Measurements from ENCODE around the gene MUC4.
"Not testable (repeated sequence)": the region's sequence is repeated elsewhere in the genome, so short reads cannot be mapped to it uniquely, and the experiment has no call there.

MUC4 gene

GRCh38 chr3:195736866-195737490 lies 74.8 kb downstream of the MUC4 start:
- DNase-seq: no peak

DNA sequence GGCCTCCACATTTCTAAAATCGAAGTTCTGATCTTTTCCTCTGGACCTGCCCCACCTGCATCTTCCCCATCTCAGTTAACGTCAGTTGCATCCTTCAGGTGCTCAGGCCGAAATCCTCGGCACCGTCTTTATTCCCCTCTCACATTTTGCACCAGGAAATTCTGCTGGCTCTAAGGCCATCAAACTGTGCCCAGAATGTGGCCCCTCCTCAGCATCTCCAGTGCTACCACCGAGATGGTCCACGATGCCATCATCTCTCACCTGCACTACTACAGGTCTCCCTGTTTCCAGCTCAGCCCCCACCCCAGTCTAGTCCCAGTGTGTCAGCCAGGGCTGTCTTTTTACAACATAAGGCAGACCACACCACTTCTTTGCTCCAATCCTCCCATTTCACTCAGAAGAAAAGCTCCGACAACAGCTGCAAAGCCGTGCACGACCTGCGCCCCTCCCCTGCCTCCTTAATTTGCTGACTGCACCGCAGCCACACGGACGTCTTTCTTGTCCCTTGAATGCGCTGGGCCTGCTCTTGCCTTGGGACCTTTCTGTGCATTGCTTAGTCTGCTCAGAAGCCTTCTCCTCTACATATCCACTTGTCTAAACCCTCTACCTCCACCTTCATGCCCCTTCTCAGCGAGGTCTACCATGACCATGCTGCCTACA lies 76.6 kb downstream of the MUC4 start:
- DNase-seq: no peak

- DNase-seq: no peak
These were observed 78.8 kb downstream of the MUC4 start for GRCh38 chr3:195732940-195733339.

- DNase-seq: no peak
These were observed 80.3 kb downstream of the MUC4 start for GRCh38 chr3:195731356-195731905.

- DNase-seq: no peak
These were observed 82.1 kb downstream of the MUC4 start for GRCh38 chr3:195729476-195730251.

DNA sequence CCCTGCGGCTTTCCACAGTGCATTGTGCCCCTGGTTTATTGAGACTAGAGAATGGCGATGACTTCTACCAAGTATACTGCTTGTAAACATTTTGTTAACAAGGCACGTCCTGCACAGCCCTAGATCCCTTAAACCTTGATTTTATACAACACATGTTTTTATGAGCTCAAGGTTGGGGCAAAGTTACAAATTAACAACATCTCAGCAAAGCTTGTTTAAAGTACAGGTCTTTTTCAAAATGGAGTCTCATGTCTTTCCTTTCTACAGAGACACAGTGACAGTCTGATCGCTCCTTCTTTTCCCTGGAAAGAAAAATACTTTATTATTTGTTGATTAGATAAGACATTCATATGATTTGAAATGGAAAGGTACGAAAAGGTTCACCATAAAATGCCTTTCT lies 82.9 kb downstream of the MUC4 start:
- not testable (repeated sequence) for DNase-seq

GRCh38 chr3:195727606-195728195 lies 84.0 kb downstream of the MUC4 start:
- DNase-seq: no peak

DNA sequence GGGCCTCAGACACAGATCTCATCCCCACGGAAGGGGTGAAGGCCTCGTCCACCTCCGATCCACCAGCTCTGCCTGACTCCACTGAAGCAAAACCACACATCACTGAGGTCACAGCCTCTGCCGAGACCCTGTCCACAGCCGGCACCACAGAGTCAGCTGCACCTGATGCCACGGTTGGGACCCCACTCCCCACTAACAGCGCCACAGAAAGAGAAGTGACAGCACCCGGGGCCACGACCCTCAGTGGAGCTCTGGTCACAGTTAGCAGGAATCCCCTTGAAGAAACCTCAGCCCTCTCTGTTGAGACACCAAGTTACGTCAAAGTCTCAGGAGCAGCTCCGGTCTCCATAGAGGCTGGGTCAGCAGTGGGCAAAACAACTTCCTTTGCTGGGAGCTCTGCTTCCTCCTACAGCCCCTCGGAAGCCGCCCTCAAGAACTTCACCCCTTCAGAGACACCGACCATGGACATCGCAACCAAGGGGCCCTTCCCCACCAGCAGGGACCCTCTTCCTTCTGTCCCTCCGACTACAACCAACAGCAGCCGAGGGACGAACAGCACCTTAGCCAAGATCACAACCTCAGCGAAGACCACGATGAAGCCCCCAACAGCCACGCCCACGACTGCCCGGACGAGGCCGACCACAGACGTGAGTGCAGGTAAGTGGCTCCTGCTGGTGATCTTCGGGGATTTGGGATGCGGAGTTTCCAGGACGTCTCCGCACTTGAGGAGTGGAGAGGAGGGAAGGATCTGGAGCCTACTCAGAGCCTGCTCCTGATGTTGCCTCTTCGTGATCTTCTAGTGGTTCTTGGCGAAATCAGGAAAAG lies 85.6 kb downstream of the MUC4 start:
- DNase-seq: not testable (repeated sequence)

DNA sequence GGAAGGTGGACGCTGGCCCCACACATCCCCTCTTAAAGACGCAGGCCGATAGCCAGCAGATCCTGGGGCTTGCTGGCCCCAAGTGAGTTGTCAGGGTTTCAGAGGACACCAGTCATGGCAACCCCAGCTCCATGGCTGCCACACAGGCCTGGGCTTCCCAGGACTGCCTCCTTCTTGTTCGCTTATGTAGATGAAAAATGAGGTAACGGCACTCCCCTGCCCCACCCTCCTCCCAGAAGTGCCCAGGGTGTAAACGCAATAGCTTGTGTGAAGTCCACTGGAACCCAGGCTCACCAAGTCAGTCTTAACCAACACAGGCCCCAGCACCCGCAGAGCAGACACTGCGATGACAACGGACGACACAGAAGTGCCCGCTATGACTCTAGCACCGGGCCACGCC lies 87.4 kb downstream of the MUC4 start:
- not testable (repeated sequence) for DNase-seq

- DNase-seq: not testable (repeated sequence)
These were observed 88.8 kb downstream of the MUC4 start for GRCh38 chr3:195722996-195723345.

- DNase-seq: not testable (repeated sequence)
These were observed 89.4 kb downstream of the MUC4 start for GRCh38 chr3:195722139-195722995.

GRCh38 chr3:195720831-195721506 lies 90.8 kb downstream of the MUC4 start, which contains the start of gene MUC20:
Gene MUC20 (plus strand): TSS chr3:195720978. CDS start chr3:195721008, 30 bp downstream.
- DNase-seq: not testable (repeated sequence)

DNA sequence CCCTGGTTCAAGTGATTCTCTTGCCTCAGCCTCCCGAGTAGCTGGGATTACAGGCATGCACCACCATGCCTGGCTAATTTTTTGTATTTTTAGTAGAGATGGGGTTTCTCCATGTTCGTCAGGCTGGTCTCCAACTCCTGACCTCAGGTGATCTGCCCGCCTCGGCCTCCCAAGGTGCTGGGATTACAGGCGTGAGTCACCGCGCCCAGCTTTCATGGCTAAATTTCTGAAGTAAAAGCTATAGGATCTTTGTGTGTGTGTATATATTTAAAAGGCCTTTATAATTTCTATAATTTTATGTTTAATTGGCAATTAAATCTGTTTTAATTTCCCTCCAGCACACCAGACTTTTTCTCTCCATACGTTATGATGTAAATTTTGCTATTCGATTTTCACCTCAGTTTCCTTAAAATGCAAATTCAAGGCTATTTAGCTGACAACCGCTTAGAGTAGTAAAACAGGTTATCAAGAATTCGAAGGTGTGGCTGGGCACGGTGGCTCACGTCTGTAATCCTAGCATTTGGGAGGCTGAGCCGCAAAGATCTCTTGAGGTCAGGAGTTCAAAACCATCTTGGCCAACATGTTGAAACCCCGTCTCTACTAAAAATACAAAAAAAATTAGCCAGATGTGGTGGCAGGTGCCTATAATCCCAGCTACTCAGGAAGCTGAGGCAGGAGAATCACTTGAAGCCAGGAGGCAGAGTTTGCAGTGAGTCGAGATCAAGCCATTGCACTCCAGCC lies 92.0 kb downstream of the MUC4 start:
- not testable (repeated sequence) for DNase-seq

DNA sequence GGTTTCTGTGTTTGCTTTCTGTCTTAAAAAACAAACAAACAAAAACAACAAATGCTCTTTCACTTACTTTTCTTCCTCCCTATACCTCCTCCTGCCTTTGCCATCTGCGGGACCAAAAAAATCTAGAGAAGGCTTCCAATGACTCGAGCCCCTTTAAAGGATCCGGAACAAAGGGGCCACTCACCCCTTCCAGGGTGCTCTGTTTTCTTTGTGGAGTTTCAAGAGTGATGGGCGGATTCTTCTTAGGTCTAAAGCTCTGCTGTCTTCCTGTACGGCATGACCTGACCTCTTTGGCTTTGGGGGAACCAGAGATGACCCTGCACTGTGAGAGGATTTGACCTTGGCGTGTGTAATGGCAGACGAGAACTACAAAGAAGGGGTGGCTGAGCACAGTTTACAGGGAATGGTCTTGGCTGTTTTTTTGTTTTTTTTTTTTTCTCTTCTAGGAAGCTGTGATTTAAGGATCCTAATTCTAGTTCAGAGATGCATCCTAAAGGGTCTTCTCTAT lies 93.2 kb downstream of the MUC4 start:
- no peak for DNase-seq

- DNase-seq: no peak
These were observed 93.8 kb downstream of the MUC4 start for GRCh38 chr3:195717852-195718476.

DNA sequence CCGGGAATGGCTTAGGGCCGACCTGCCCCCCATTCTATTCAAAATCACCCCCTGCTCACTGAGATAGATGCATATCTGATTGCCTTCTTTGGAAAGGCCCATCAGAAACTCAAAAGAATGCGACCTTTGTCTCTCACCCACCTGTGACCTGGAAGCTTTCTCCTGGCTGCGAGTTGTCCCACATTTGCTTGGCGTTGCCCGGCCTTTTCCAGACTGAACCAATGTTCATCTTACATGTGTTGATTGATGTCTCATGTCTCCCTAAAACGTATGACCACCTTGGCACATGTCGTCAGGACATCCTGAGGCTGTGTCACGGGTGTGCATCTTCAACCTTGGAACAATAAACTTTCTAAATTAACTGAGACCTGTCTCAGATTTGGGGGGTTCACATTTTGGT lies 94.3 kb downstream of the MUC4 start:
- DNase-seq: no peak

DNA sequence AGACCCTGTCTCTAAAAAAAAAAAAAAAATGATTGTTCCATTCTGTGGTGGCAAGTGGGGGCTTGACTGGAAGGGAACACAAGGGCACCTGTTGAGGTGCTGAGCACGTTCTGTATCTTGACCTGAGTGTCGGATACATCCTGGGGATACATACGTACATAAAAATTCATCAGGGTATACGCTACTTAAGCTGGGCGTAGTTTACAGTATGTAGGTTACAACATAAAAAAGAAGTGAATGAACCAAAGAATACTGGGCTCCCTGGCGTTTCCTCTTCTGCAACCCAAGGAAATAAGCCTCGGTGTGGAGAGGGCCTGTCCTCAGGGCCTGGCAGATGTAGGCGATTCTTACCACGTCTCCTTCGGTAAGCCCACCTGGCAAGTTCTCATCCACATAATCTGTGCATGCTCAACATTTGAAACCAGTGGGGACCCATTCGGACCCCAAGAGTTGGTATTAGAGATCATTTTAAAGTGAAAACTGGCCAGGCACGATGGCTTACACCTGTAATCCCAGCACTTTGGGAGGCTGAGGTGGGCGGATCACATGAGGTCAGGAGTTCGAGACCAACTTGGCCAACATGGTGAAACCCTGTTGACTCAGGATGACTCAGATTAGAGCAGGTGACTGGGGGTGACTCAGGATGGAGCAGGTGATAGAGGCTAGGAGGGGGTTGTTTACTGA lies 96.0 kb downstream of the MUC4 start:
- no peak for DNase-seq

- no peak for DNase-seq
These were observed 96.6 kb downstream of the MUC4 start for GRCh38 chr3:195715134-195715533.
